ENCODE data around the gene ADARB2.
A peak's percentile ranks its signal among the peaks of the same experiment; 100 is the strongest.

The ADARB2 gene

DNA sequence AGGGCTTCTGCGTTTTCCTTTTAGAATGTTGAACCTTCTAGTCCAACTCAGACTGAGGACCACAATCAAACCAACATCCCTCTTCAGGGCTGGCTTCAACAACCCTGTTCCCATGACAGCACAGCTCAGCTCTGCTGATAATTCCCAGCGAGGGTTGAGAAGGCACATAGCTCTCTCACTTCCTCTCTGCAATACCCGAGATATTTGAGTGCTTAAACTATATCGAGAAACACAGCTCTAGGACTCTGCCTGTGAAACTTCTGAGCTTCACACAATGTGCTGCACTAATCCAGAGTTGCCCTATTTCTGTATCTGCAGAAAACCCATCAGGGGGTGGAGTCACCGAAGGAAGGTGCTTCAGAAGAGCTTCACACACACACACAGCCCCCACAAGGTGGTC is 1.6 kb upstream of the ADARB2 start:
- POLR2A ChIA-PET, result no interaction called here
- no peaks in the 10 kb centered on the region for H3K4me1 ChIP-seq (ENCODE audit: control insufficient read depth, insufficient read depth, low read length)
- no peaks in the 10 kb centered on the region for H3K36me3 ChIP-seq (ENCODE audit: control insufficient read depth in 2 of 2, insufficient read depth in 1 of 2, low read length in 2 of 2)
- no peak overlapping the region for H3K4me3 ChIP-seq (ENCODE audit: low read depth, low read length)
- TF ChIP-seq, protein P1, sequence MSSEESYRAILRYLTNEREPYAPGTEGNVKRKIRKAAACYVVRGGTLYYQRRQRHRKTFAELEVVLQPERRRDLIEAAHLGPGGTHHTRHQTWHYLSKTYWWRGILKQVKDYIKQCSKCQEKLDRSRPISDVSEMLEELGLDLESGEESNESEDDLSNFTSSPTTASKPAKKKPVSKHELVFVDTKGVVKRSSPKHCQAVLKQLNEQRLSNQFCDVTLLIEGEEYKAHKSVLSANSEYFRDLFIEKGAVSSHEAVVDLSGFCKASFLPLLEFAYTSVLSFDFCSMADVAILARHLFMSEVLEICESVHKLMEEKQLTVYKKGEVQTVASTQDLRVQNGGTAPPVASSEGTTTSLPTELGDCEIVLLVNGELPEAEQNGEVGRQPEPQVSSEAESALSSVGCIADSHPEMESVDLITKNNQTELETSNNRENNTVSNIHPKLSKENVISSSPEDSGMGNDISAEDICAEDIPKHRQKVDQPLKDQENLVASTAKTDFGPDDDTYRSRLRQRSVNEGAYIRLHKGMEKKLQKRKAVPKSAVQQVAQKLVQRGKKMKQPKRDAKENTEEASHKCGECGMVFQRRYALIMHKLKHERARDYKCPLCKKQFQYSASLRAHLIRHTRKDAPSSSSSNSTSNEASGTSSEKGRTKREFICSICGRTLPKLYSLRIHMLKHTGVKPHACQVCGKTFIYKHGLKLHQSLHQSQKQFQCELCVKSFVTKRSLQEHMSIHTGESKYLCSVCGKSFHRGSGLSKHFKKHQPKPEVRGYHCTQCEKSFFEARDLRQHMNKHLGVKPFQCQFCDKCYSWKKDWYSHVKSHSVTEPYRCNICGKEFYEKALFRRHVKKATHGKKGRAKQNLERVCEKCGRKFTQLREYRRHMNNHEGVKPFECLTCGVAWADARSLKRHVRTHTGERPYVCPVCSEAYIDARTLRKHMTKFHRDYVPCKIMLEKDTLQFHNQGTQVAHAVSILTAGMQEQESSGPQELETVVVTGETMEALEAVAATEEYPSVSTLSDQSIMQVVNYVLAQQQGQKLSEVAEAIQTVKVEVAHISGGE (tag by site-specific recombination; conservative IDR thresholded peaks at IDR 0.05; ENCODE audit: low read depth), result no peak
- TF ChIP-seq ZNF776 (tag by site-specific recombination; IDR thresholded peaks at IDR 0.05; ENCODE audit: borderline replicate concordance) (no peak), ZNF335 (tag by site-specific recombination; conservative IDR thresholded peaks at IDR 0.05) (no peak), TRIM28 (IDR thresholded peaks at IDR 0.05; ENCODE audit: borderline replicate concordance, low read length) (no peak), ZNF645 (tag by site-specific recombination; IDR thresholded peaks at IDR 0.05) (no peak), ZNF544 (tag by site-specific recombination; IDR thresholded peaks at IDR 0.05) (no peak), ZNF654 (tag by site-specific recombination; IDR thresholded peaks at IDR 0.05; ENCODE audit: low read depth) (no peak), BCL6B (tag by site-specific recombination; IDR thresholded peaks at IDR 0.05) (no peak)
- CTCF ChIA-PET, result interaction anchor here (0.6 to 1.8 kb wide), 3 partner anchors 16 to 1311 kb away, joined by 3 to 7 read pairs (median 3); no protein-coding TSS in a partner anchor
- H3K27ac ChIP-seq (ENCODE audit: extremely low read depth, low read depth, low read length), result no peak overlapping the region
- no peaks in the 10 kb centered on the region for H3K9me3 ChIP-seq (ENCODE audit: control insufficient read depth, insufficient read depth, low read depth, low read length)

GRCh38 chr10:1736972-1737221 is 428 bp downstream of the ADARB2 start:
- Histone ChIP-seq H3K4me3 (ENCODE audit: low read depth, low read length) (peak overlapping the region; percentile 44), H3K4me1 (ENCODE audit: control insufficient read depth, insufficient read depth, low read length) (no peaks in the 10 kb centered on the region), H3K27ac (ENCODE audit: extremely low read depth, low read depth, low read length) (no peak overlapping the region; the same call in 1 of the 2 replicates), H3K9me3 (ENCODE audit: control insufficient read depth, insufficient read depth, low read depth, low read length) (no peaks in the 10 kb centered on the region), H3K36me3 (ENCODE audit: control insufficient read depth in 2 of 2, insufficient read depth in 1 of 2, low read length in 2 of 2) (no peaks in the 10 kb centered on the region)
- TF ChIP-seq, protein P2, sequence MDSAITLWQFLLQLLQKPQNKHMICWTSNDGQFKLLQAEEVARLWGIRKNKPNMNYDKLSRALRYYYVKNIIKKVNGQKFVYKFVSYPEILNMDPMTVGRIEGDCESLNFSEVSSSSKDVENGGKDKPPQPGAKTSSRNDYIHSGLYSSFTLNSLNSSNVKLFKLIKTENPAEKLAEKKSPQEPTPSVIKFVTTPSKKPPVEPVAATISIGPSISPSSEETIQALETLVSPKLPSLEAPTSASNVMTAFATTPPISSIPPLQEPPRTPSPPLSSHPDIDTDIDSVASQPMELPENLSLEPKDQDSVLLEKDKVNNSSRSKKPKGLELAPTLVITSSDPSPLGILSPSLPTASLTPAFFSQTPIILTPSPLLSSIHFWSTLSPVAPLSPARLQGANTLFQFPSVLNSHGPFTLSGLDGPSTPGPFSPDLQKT (IDR thresholded peaks at IDR 0.05; ENCODE audit: borderline replicate concordance, low read depth, low read length), result no peak
- TF ChIP-seq GLIS2 (tag by site-specific recombination; IDR thresholded peaks at IDR 0.05), result no peak
- TF ChIP-seq ZNF280D (tag by site-specific recombination; IDR thresholded peaks at IDR 0.05), result no peak
- no peak for TF ChIP-seq ZNF670 (tag by site-specific recombination; IDR thresholded peaks at IDR 0.05; ENCODE audit: low read depth)
- no peak for TF ChIP-seq ZNF423 (tag by site-specific recombination; IDR thresholded peaks at IDR 0.05)
- TF ChIP-seq ZNF747 (tag by site-specific recombination; IDR thresholded peaks at IDR 0.05), result no peak
- TF ChIP-seq, protein P3, sequence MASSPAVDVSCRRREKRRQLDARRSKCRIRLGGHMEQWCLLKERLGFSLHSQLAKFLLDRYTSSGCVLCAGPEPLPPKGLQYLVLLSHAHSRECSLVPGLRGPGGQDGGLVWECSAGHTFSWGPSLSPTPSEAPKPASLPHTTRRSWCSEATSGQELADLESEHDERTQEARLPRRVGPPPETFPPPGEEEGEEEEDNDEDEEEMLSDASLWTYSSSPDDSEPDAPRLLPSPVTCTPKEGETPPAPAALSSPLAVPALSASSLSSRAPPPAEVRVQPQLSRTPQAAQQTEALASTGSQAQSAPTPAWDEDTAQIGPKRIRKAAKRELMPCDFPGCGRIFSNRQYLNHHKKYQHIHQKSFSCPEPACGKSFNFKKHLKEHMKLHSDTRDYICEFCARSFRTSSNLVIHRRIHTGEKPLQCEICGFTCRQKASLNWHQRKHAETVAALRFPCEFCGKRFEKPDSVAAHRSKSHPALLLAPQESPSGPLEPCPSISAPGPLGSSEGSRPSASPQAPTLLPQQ (tag by site-specific recombination; IDR thresholded peaks at IDR 0.05), result no peak
- TF ChIP-seq ZNF664 (tag by site-specific recombination; IDR thresholded peaks at IDR 0.05), result no peak
- TF ChIP-seq SALL2 (tag by site-specific recombination; IDR thresholded peaks at IDR 0.05; ENCODE audit: borderline replicate concordance), result no peak
- TF ChIP-seq ZNF24 (tag by site-specific recombination; IDR thresholded peaks at IDR 0.05), result no peak
- TF ChIP-seq ZSCAN23 (tag by site-specific recombination; IDR thresholded peaks at IDR 0.05), result no peak
- TF ChIP-seq, protein P4, sequence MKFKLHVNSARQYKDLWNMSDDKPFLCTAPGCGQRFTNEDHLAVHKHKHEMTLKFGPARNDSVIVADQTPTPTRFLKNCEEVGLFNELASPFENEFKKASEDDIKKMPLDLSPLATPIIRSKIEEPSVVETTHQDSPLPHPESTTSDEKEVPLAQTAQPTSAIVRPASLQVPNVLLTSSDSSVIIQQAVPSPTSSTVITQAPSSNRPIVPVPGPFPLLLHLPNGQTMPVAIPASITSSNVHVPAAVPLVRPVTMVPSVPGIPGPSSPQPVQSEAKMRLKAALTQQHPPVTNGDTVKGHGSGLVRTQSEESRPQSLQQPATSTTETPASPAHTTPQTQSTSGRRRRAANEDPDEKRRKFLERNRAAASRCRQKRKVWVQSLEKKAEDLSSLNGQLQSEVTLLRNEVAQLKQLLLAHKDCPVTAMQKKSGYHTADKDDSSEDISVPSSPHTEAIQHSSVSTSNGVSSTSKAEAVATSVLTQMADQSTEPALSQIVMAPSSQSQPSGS (tag by site-specific recombination; IDR thresholded peaks at IDR 0.05; ENCODE audit: low read depth), result no peak
- TF ChIP-seq ZNF248 (tag by site-specific recombination; IDR thresholded peaks at IDR 0.05), result no peak
- no peak for TF ChIP-seq HOXA7 (CRISPR knock-in tag; IDR thresholded peaks at IDR 0.05; ENCODE audit: borderline replicate concordance)
- no peak for TF ChIP-seq ZNF792 (tag by site-specific recombination; IDR thresholded peaks at IDR 0.05)
- ChIA-PET POLR2A (interaction anchor here (0.6 to 1.5 kb wide), 3 partner anchors 21 to 331 kb away, joined by 3 to 4 read pairs (median 4); no protein-coding TSS in a partner anchor), CTCF (interaction anchor here (0.8 kb wide), 1 partner anchor 13 kb away, joined by 3 read pairs; no protein-coding TSS in a partner anchor)
